HG03558 (cell line): ENCODE measurements around the gene ZNF503.

Source experiments
- ATAC-seq: cut with Tn5 transposase; IDR thresholded peaks from one replicate; pipeline ENCODE4 v1.9.1; 2021; ENCODE audit warnings: moderate number of reproducible peaks; ENCODE audit not compliant: unreplicated experiment; ENCODE audit errors: extremely low read depth

Gene ZNF503

DNA sequence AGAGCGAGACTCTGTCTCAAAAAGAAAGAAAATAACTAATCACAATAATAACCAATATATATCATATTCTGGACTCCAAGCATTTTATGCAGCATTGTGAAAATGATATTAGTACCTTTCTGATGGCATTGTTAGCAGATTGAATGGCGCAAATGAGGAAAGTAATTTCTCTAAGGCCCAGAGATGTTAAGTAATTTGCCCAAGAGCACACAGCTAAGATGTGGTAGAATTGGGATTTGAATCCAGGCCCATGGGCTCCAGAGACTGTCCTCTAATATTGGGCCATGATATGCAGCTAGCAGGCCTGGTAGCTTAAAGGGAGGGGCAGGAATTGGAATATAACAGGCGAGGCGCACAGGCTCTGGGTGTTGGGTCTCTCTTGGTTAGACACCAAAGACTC lies 44.1 kb downstream of the ZNF503 start:
- no peak for ATAC-seq

- ATAC-seq: no peak
These were observed 45.1 kb downstream of the ZNF503 start for GRCh38 chr10:75356484-75356883.

- ATAC-seq: no peak
These were observed 45.9 kb downstream of the ZNF503 start for GRCh38 chr10:75355706-75356105.

DNA sequence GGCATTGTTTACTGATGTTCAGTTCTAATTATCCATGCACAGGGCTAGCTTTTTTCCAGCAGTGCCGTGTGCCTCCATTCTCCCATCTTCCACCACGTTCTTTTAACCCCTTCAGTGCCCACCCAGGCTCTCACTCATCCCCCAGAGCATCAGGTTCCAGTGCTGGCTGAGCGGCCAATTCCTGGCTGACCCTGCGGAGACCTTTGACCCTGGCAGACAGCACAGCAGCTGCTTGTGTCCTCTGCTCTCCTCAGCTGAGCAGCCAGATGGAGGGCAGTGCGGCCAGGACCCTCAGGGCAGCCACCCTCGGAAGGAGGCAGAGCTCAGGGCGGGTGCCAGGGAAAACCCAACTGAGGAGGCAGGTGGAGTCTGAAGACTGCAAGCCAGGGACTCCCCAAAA lies 48.4 kb downstream of the ZNF503 start:
- no peak for ATAC-seq

DNA sequence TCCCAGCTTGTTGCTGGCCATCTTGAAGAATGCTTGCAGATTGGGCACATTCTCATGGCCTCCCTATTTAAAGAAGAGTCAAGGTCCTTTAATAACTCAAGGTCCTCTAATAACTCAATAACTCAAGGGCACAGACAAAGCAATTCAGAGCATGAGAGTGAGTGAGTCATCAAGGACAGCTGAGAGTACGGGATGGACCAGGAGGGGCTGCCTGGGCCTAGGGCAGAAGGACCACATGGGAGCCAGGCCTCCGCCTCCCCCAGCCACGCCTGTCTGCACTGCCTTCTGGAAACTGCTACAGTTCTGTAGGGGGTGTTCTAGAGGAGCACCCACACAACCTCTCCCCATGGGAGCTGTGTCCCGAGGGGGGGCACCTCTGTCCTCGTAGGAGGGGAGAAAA lies 48.9 kb downstream of the ZNF503 start:
- no peak for ATAC-seq

GRCh38 chr10:75351637-75352036 lies 49.9 kb downstream of the ZNF503 start:
- no peak for ATAC-seq

- no peak for ATAC-seq
These were observed 50.8 kb downstream of the ZNF503 start for GRCh38 chr10:75350791-75351190.
